ENCODE measurements around the gene ANGEL2. TPM values are rescaled to one million over a fixed set of nuclear protein-coding genes. Genes with fewer than 3 reads are reported as not detected.

The ANGEL2 gene
- total and polyA plus RNA-seq, 2 of the 4 experiments (the other 2 are of a cell fraction): 13.4 to 44.1 TPM

- Histone ChIP-seq H2BK15ac (ENCODE audit: low read depth, low read length) (no peak within 1 kb of the TSS), H3K36me3 (ENCODE audit: control insufficient read depth, insufficient read depth, low read length) (peaks cover 6% of the 10 kb centered on the region; the same call in 1 of the 2 replicates), H2BK20ac (ENCODE audit: low read depth, low read length) (no peak within 1 kb of the TSS), H3K27ac (ENCODE audit: insufficient read depth, low read length) (peak within 1 kb of the TSS; percentile 3), H3K18ac (ENCODE audit: low read depth, low read length) (no peak within 1 kb of the TSS), H3K27me3 (ENCODE audit: control insufficient read depth, insufficient read depth, low read length) (peaks cover 7% of the 10 kb centered on the region; the same call in 1 of the 2 replicates), H2BK5ac (ENCODE audit: low read depth, low read length, poor library complexity, severe bottlenecking) (no peak within 1 kb of the TSS), H3K4me1 (ENCODE audit: control insufficient read depth, insufficient read depth, low read length) (peaks cover 4% of the 10 kb centered on the region; the same call in 1 of the 2 replicates), H3K4ac (ENCODE audit: low read depth, low read length) (peak within 1 kb of the TSS; percentile 10; the same call in 1 of the 2 replicates), H3K79me1 (ENCODE audit: low read depth in 1 of 2, low read length in 2 of 2) (no peaks in the 10 kb centered on the region), H4K20me1 (ENCODE audit: insufficient read depth, low read length) (no peaks in the 10 kb centered on the region), H3K4me3 (ENCODE audit: insufficient read depth, low read depth, low read length) (peak within 1 kb of the TSS; percentile 66), H2AFZ (replicated peaks; ENCODE audit: low read length, poor library complexity) (peak within 1 kb of the TSS; percentile 93), H2AK9ac (replicated peaks; ENCODE audit: low read depth, low read length, poor library complexity) (peak within 1 kb of the TSS; percentile 69), H4K5ac (ENCODE audit: low read depth, low read length) (no peak within 1 kb of the TSS), H4K8ac (ENCODE audit: low read depth in 2 of 2, low read length in 2 of 2) (peak within 1 kb of the TSS in 1 of 2 experiments; percentile 26; a peak in 1 of 4 replicates), H3K23ac (ENCODE audit: low read depth, low read length) (peak within 1 kb of the TSS; percentile 58), H3K9ac (ENCODE audit: low read depth, low read length) (peak within 1 kb of the TSS; percentile 41), H3K56ac (ENCODE audit: extremely low read depth, insufficient read depth, low read length) (no peak within 1 kb of the TSS), H4K91ac (ENCODE audit: insufficient read depth, low read depth, low read length) (0 out of 2 replicates have a peak within 1 kb of the TSS, but pooled peaks have one; percentile 18), H2AK5ac (ENCODE audit: low read depth, low read length) (no peak within 1 kb of the TSS), H3K14ac (replicated peaks; ENCODE audit: low read depth, low read length) (peak within 1 kb of the TSS; percentile 2), H2BK120ac (ENCODE audit: low read depth, low read length) (no peak within 1 kb of the TSS), H3K9me3 (ENCODE audit: control insufficient read depth, insufficient read depth, low read length) (no peaks in the 10 kb centered on the region), H3K4me2 (ENCODE audit: low read depth, low read length) (peak within 1 kb of the TSS; percentile 89), H3K9me1 (ENCODE audit: insufficient read depth, low read length) (peaks cover 3% of the 10 kb centered on the region; the same call in 1 of the 2 replicates)
- BruUV-seq (replicated peaks): no TSS peak
- ATAC-seq (ENCODE audit: low read depth): peak; percentile 99
- intact Hi-C loops (cut with micrococcal nuclease): loop anchor here (2.0 kb wide), 1 partner anchor 92 kb away; the partner anchor contains the start of gene FLVCR1
- ChIA-PET CTCF (interaction anchor here (0.6 to 1.1 kb wide), 3 partner anchors 10 to 329 kb away, joined by 3 to 4 read pairs (median 3); no protein-coding TSS in a partner anchor), POLR2A (ENCODE audit: unreplicated experiment) (no interaction called here)
- in situ Hi-C loops (cut with MboI; ENCODE audit: low sequenced_read_pairs): no loop called here
- DNase-seq: peak; percentile 74
- TF ChIP-seq BHLHE40 (IDR thresholded peaks at IDR 0.05; ENCODE audit: low read depth, low read length): peak; percentile 57; the same call in 1 of the 2 replicates
- no peak for TF ChIP-seq RCOR1 (IDR thresholded peaks at IDR 0.05; ENCODE audit: insufficient replicate concordance, low read length)
- TF ChIP-seq MAZ (IDR thresholded peaks at IDR 0.05; ENCODE audit: borderline replicate concordance, low read depth, low read length): peak; percentile 51; the same call in 1 of the 2 replicates
- dilution Hi-C loops (cut with HindIII; ENCODE audit: low sequenced_read_pairs, unreplicated experiment): no loop called here
- WGBS, 2 experiments (ENCODE audit: extremely low coverage in 2 of 2, insufficient read length in 1 of 2): 2% methylated on average over 21 of the region's 61 CpGs; no CpG with 5 or more reads in 1 of the 2 experiments
These were observed 65.2 kb downstream of the ANGEL2 start, which contains the start of gene VASH2 for GRCh38 chr1:212950243-212951125. TSS of gene VASH2 (plus strand) at chr1:212950541. CDS start at chr1:212951543, 1,002 bp downstream.
